DMS153 treated with DMSO at 0.1 percent for 48 hours (cell line): ENCODE results near the gene SCAF4.
"Not testable (repeated sequence)": the region's sequence is repeated elsewhere in the genome, so short reads cannot be mapped to it uniquely, and the experiment has no call there.

Source experiments
- DNase-seq: peaks from one replicate; lab custom pipeline; 2025; ENCODE audit not compliant: unreplicated experiment; lab: John Stamatoyannopoulos, UW

SCAF4 gene

DNA sequence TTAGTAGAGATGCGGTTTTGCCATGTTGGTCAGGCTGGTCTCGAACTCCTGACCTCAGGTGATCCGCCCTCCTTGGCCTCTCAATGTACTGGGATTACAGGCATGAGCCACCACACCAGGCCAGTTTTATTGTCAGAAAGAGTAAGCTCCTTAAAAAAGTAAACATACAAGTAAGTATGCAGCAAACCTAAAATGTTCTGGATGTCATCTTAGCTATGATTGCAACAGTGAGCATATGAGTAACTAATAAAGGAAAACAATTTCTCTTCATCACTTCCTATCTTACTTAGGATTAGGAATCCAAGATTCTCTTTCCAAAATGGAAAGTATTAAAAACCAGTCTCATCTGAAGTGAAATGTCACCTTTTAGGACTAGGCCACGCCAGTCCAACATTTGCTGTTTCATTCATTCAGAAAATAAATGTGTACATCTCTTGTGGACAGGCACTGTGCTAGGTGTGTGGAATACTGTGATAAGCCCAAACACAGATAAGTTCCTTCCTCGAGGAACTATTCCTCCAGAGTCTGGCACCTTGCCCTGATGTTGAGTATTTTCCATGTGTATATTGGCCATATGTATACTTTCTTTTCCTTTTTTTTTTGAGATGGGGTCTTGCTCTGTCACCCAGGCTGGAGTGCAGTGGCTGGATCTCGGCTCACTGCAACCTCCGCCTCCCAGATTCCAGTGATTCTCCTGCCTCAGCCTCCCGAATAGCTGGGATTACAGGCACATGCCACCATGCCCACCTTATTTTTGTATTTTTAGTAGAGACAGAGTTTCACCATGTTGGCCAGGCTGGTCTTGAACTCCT is 5.9 kb upstream of the SCAF4 start:
- DNase-seq: not testable (repeated sequence)

DNA sequence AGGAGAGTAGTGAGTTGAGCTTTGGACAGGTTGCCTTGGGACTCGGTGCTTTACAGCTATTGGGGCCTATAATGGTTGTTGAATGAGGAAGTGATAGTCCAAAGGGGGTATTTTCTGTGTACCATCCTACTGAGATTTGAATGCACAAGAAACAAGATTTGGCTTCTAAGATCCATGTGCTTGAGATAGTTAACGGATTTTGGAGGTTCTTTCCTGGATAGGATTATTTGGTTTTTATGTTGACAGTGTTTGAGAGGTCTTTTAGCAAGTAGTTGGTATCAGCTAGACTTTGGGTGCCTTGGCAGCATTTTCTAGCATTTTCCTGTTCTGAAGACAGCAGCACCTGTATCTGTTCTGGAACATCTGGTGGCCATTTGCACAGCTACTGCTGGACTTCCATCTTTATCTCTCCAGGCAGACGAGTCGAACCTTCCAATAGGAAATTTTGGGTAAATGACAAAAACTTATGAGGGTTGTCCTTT is 3.6 kb upstream of the SCAF4 start:
- DNase-seq: no peak

DNA sequence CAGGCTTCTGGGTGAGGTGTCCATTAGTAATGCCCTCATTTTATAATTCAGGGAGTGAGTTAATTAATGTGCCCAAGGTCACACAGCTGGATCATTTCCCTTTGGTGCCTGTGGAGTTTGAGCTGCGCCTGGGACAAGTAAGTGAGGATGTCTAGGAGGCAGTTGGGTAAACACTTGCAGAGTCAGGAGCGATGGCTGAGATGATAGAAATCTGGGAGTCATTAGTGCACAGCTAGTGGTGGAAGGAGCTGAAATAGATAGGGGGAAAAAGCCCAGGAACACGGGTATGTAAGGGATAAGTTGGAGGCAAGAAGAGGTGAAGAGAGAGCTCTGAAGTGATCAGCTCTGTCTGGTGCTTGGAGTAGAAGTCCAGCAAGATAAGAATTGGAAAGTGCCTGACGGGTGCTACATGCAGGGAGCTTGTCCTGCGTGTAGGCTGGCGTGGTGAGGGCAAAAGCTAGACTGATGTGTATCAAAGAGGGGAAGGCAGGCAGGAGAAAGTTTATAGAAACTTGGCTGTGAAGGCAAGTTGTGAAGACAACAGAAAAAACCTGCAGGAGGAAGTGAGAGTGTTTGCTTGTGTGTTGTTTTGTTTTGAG is 1.7 kb upstream of the SCAF4 start:
- DNase-seq: no peak

DNA sequence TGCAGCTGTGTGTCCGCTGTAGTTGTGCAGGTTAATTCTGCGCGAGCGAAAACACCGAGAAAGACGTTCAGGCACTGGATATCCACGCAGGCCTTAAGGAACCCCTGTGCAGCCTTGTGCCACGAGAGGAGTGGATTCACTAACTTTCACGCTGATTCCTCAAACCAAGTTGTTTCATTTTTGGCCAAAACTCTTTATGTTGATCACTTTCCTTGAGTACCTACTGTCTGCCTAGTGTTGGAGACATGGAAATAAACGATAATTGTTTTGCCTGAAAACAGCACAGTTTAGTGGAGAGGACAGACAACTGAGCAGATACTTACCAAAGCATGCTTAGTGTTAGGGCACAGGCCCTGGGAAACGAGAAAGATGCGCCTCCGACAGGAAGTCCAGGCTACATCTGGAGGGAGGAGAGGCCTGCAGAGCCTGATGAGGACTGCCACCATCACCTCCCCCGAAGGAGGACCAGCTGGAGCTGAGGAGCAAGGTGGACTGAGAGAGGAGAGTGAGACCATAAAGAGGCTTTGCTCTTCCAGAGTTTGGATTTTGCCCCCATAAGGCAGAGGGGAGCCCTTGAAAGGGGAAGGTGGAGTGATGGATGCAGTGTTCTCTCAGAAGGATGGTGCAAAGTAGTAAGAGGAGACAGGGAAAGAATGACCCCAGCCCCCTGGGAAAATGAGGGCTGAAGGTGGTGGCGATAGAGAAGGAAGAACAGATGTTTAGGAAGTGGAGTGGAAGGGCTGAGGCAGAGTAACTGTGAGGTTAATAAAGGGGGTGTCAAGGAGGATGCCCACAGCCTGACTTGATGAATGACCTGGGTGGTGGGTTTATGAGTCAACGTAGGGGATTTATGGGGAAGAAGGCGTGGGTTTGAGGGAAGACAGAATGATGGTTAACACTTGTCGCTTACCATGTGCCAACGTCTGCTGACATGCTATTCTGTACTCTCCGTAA is 956 bp upstream of the SCAF4 start:
- peak; percentile 43 for DNase-seq

DNA sequence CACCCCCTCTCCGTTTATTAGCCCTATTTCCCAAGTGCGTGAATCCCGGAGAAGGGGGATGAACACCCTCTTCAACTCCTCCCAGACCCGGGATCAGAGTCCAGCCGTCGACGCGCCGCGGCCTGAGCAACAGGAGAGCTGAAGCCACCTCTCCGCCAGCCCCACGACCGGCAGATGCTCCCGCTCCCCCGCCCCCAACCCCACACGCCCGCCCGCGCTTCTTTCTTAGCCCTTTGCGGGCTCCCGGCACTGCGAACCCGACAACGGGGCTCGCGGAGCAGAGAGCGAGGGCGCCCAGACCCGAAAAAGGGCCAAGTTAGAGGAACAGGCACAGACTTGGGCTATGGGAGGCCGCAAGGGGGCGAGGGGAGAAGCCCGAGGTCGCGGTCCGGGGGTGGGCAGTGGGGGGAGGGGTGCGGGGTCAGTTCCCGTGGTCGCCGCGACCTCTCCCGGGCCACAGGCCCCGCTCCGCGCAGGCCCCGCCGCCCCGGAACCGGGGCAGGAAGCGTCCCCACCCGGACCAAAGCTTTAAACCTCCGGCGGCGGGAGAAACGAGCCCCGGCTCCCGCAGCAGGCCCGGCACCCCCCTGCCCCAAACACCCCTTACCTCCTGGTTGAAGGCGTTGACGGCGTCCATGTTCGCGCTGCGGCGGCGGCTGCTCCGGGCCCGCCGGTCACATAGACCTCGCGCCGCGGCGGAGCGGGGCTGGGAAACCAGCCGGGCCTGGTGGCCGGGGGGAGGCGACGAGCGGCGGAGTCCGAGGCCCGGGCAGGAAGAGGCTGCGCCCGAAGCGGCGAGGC is 662 bp downstream of the SCAF4 start:
- no peak for DNase-seq

DNA sequence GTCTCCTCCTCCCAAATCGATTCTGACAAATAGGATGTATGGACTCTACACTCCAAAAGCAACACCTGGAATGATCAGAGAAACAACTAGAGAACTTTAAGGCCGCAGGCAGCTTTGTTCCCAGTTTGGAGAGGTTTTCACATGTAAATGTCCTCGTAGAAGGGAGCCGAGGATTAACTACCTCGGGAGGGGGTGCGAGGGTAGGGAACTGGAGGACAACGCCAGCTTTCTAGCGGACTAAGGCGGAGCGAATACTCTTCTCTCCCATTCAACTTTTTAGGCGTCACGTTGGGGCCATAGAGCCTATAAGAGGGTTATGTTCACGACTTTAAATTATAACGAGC is 1.2 kb downstream of the SCAF4 start:
- DNase-seq: no peak

DNA sequence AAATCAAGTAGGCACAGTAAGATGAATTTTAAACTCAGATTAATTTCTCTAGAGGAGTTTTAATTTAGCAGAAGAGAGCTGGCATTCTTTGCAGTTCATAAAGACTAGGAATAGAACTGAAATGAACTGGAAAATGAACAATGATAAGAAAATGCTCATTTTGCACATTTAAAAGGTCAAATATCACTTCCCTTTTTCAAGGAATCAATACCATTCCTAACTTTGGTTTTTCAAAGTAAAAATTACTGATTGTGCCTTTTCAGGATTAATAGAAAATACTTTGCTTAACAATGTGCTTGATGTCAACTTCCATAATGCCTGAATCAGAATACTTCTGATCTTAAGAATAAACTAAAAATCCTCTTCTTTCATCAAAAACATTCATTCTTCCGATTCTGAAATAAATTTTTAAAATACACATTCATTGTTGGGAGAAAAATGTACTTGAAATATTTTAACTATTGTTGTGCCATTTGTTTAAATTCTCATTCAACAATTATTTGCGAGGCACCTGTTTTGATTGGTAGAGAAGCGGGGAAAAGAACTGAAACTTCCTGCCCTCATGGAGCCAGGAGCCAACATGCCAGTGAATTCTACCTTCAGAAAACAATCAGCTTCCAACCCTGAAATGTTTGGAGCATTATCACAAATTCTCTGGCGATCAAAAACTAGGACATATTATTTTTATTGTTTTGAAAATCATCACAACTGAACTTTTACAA is 2.1 kb downstream of the SCAF4 start:
- DNase-seq: no peak

DNA sequence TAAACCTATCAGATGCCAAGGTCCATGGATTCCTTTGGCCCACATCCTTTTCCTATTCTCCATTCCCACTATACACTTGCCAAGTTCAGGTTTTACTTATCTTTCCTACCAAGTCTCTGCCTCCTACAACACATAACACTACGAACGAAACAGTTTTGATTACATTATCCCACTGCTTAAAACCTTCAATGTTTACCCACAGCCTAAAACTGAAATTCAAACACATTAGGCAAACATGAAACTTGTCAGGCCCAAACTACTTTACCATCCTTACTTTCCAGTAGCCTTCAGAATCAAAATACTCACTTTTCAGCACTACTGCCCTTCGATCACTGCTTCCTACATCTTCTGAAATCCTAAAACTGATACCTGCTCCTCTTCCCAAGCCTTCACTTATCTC is 3.0 kb downstream of the SCAF4 start:
- DNase-seq: no peak

DNA sequence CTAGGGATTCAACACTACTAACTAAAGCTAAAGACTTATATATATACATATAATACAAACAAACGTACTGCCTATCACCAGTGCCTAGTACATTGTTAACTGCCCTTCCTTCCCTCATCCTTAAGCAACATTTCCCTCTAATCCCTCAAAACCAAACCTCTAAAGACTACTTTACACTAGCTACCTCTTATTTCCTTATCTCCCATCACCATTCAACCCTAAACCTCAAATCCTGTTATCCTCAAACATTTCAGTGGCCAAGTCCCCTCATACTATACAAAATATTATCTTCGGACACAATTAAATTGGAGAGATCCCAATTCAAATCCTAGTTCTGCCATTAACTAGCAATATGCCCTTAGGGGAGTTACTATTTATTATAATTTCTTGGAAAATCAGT is 3.7 kb downstream of the SCAF4 start:
- no peak for DNase-seq

DNA sequence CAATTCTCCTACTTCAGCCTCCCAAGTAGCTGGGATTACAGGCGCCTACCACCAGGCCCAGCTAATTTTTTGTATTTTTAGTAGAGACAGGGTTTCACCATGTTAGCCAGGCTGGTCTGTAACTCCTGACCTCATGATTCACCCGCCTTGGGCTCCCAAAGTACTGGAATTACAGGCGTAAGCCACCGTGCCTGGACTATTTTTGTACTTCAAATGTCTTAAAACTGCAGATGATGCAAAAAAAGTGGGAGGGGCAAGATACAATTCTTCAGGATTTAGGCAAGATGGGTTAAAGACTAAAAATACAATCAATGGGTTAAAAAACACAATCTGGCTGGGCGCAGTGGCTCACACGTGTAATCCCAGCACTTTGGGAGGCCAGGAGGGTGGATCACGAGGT is 4.7 kb downstream of the SCAF4 start:
- DNase-seq: no peak

DNA sequence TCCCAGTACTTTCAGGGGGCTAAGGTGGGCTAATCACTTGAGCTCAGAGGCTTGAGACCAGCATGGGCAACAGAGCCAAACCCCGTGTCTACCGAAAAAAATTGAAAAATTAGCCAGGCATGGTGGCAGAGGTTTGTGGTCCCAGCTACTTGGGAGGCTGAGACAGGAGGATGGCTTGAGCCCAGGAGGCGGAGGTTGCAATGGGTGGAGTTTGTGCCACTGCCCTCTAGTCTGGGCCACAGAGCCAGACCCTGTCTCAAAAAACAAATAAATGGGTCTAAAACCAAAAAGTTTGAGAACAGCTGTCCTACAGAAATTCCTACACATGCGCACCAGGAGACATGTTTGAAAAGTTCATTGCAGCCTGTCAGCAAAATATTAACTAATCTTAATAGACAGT is 5.5 kb downstream of the SCAF4 start:
- no peak for DNase-seq

DNA sequence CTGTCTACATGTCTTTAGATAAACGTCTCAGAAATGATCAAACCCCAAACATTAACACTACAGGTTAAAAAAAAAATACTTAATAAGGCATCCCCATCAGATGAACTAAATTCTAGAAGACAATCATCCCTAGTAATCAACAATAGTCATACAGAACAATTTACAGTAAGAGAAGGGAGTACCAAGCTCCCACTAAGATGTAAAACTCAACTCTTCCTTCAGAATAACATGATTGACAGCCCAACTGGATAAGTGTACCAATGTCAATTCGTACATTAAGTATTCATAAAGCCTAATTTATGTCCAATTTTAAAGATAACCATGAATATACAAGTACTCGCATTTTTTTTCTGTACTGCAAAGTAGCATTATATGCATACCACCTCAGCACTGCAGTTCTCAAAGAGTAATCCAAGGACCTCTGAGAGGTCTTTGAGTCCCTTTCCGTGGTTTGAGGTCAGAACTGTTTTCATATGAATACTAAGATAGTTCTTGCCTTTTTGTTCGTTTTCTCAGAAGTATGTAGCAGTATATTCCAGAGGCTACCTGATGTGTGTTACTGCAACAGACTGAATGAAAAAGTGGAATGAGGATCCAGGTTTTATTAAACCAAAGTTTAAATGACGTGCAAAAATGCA is 6.6 kb downstream of the SCAF4 start:
- DNase-seq: no peak

DNA sequence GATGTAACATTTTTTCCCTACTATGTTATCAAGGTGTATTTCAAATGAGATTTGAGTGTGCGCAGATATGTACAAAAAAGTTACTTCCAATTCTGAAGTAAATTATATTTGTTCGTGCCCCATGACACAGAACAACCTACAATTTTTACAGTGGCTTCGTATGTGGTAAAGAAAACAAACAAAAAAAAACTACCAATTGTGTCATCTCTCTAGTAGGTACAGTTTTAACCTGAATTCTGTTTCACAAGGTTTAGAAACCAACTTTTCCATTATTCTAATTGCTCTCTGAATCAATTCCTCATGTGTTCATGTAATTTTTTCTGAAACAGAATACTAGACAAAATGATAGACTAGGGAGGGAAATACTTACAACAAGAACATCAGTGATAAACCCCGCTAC is 7.4 kb downstream of the SCAF4 start:
- no peak for DNase-seq

DNA sequence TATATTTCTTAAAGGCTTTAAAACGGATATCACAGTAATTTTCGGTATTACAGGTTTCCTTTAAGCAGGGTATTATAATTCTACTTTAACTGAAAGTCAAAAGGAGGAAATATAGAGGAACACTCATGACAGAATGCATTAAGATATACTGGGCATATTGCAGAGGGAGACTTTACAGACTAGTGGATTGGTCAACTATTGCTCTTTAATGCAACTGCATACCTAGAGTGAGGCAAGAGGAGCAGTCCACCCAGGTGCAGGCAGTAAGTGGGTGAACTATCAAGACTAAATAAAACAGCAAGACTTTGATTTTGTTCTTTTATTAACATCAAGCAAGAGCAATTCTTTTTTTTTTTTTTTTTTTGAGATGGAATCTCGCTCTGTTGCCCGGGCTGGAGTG is 10.5 kb downstream of the SCAF4 start:
- DNase-seq: no peak

DNA sequence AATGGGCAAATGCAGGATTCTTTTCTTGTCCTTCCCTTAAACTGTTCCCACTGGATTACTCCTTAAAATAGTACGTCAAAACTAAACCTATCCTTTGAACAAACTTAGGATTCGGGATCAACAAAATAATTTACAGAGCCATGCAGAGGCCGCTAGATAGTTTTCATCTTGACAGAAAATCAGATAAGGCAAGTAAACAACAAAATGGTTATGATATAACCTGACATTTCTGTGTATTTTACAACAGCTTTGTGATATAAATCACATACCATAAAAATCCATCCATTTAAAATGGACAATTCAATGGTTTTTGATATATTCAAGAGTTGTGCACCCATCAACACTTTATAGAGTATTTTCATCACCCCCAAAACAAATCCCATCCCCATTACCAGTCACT is 11.2 kb downstream of the SCAF4 start:
- DNase-seq: no peak

DNA sequence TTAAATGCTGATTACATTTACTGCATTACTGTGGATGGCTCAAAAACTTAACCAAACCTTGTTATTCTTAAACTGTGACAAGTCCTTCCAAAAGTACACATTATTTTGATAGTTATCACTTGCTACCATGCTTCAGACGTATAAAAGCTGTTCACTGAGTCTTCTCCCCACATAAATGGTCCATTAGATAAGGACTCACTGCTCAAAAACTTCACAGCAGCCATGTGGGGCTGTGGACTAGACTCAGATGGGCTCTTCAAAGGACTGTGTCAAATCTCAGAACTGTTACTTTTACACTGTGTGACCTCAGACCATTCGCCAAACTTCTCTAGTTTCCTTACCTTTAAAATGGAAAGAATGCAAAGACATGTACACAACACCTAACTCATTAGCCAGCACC is 11.6 kb downstream of the SCAF4 start:
- DNase-seq: no peak

DNA sequence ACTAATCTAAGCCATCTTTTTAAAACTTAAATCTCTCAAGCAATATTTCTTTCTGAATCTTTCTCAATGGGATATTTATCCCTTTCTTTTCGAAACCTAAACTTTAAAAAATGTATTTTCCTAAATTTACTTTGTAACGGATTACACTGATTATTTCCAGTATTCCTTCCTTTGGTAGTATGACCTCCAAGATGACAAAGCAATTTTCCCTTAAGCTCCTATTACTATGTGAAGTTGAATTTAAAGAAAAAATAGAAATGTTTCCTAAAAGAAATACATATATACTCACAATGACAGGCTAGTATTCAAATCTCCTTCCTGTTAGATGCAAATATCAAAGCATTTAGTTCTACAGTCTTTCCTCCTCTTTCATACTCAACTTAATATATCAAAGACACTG is 15.8 kb downstream of the SCAF4 start:
- no peak for DNase-seq

DNA sequence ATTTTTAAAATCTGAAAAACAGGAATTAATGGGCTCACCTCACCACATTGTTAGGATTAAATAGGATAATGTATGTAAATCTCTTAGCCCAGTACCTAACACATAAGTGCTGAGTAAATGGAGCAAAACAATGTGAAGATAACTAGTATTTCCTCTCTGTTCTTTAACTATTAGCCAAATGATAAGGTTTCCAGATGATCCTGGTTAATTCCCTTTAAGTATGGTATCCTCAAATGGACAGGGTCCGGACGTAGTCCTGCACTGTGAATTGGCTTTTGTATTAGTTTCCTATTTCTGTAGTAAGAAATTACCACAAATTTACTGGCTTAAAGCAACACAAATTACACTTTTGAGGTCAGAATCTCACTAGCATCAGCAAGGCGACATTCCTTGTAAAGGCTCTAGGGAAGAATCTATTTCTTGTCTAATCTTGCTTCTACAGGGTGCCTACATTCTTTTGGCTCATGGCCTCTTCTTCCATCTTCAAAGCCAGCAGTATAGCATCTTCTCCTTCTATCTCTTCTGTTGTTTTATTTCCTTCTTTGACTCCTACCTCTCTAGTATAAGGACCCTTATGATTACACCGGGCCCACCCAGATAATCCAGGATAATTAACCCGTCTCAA is 17.1 kb downstream of the SCAF4 start:
- DNase-seq: no peak

DNA sequence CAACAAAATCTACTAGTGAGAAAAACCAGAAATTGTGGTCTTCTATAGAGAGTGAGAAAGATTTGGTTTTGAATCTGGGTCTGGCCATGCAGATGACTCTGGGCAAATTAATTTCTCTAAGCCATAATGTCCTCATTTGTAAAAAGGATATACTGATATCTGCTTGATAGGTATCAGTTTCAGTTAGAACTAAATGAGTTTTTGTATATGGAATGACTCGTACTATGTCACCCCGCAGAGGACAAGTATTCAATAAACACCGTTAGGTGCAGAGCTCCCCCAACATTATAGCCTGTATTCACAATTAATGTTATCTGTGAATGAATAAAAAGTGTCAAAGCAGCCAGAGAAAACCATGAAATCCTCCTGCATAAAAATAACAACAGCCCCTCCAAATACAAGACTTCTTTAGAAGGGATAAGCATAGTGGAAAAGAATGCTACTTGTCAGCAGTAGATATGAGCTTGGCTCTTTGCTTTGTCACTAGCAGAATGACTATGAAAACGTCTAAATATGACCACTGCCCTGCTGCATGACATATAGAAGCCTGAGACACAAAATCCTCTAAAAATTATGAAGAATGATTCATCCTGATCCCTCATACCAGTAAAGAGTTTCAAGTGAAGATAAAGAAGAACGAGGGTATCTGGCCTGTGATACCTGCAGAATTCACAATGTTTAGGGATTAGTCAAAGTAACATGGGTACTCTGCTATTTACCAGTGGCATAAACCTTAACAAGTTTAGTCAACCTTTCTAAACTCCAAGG is 17.8 kb downstream of the SCAF4 start:
- no peak for DNase-seq
